BLaER1 (cell line): ENCODE results near the gene ZNF516.

Experiments
- H3K27ac ChIP-seq: shearing (Covaris generic); formaldehyde crosslinking; 2 replicates; pipeline ENCODE4 v1.8.1; 2022
- H3K27me3 ChIP-seq: shearing (Covaris generic); formaldehyde crosslinking; 2 replicates; pipeline ENCODE4 v1.8.1; 2022
- H3K36me3 ChIP-seq: shearing (Covaris generic); formaldehyde crosslinking; 2 replicates; pipeline ENCODE4 v1.8.1; 2022
- H3K4me1 ChIP-seq: shearing (Covaris generic); formaldehyde crosslinking; 2 replicates; pipeline ENCODE4 v1.8.1; 2022
- H3K4me2 ChIP-seq: shearing (Covaris generic); formaldehyde crosslinking; 2 replicates; pipeline ENCODE4 v1.8.1; 2022
- H3K4me3 ChIP-seq: shearing (Covaris generic); formaldehyde crosslinking; 2 replicates; pipeline ENCODE4 v1.8.1; 2022
- H3K9ac ChIP-seq: shearing (Covaris generic); formaldehyde crosslinking; 2 replicates; pipeline ENCODE4 v1.8.1; 2022
- H3K9me3 ChIP-seq: shearing (Covaris generic); formaldehyde crosslinking; 2 replicates; pipeline ENCODE4 v1.8.1; 2022
- H4K20me1 ChIP-seq: shearing (Covaris generic); formaldehyde crosslinking; 2 replicates; pipeline ENCODE4 v1.8.1; 2022
- Cebpa-rat ChIP-seq: shearing (Covaris generic); IDR thresholded peaks from 2 replicates; pipeline ENCODE4 v1.8.1; 2022

ZNF516 gene

GRCh38 chr18:76404345-76404831 is 90.7 kb downstream of the ZNF516 start:
- H3K9ac ChIP-seq, result no peak overlapping the region
- no peak for TF ChIP-seq Cebpa-rat
- H3K27ac ChIP-seq, result no peak overlapping the region
- H3K36me3 ChIP-seq, result peaks cover 68% of the 10 kb centered on the region
- peaks cover under 1% of the 10 kb centered on the region for H3K9me3 ChIP-seq
- no peaks in the 10 kb centered on the region for H3K27me3 ChIP-seq
- H4K20me1 ChIP-seq, result peaks cover 100% of the 10 kb centered on the region
- peaks cover 9% of the 10 kb centered on the region for H3K4me1 ChIP-seq
- no peak overlapping the region for H3K4me3 ChIP-seq
- no peak overlapping the region for H3K4me2 ChIP-seq

- TF ChIP-seq Cebpa-rat, result no peak
- H3K9ac ChIP-seq, result no peak overlapping the region
- no peaks in the 10 kb centered on the region for H3K27me3 ChIP-seq
- no peak overlapping the region for H3K4me2 ChIP-seq
- no peak overlapping the region for H3K27ac ChIP-seq
- H3K4me1 ChIP-seq, result peaks cover 13% of the 10 kb centered on the region
- peaks cover 52% of the 10 kb centered on the region for H3K36me3 ChIP-seq
- no peaks in the 10 kb centered on the region for H3K9me3 ChIP-seq
- H4K20me1 ChIP-seq, result peaks cover 100% of the 10 kb centered on the region
- H3K4me3 ChIP-seq, result no peak overlapping the region
Measured at GRCh38 chr18:76402026-76402990, 92.7 kb downstream of the ZNF516 start.

- no peak overlapping the region for H3K9ac ChIP-seq
- H3K36me3 ChIP-seq, result peaks cover 48% of the 10 kb centered on the region
- peaks cover 100% of the 10 kb centered on the region for H4K20me1 ChIP-seq
- no peaks in the 10 kb centered on the region for H3K9me3 ChIP-seq
- H3K4me2 ChIP-seq, result no peak overlapping the region
- no peaks in the 10 kb centered on the region for H3K27me3 ChIP-seq
- no peak overlapping the region for H3K27ac ChIP-seq
- peaks cover 21% of the 10 kb centered on the region for H3K4me1 ChIP-seq
- no peak overlapping the region for H3K4me3 ChIP-seq
- no peak for TF ChIP-seq Cebpa-rat
Measured at GRCh38 chr18:76401498-76401897, 93.5 kb downstream of the ZNF516 start.

GRCh38 chr18:76399613-76400391 is 95.2 kb downstream of the ZNF516 start:
- Histone ChIP-seq H3K9ac (no peak overlapping the region), H3K36me3 (peaks cover 48% of the 10 kb centered on the region), H3K4me2 (no peak overlapping the region), H3K4me1 (peaks cover 24% of the 10 kb centered on the region), H4K20me1 (peaks cover 100% of the 10 kb centered on the region), H3K27ac (no peak overlapping the region), H3K27me3 (no peaks in the 10 kb centered on the region), H3K9me3 (no peaks in the 10 kb centered on the region), H3K4me3 (no peak overlapping the region)
- no peak for TF ChIP-seq Cebpa-rat

- H3K4me1 ChIP-seq, result peaks cover 24% of the 10 kb centered on the region
- TF ChIP-seq Cebpa-rat, result no peak
- H3K9ac ChIP-seq, result no peak overlapping the region
- peaks cover 93% of the 10 kb centered on the region for H4K20me1 ChIP-seq
- no peaks in the 10 kb centered on the region for H3K27me3 ChIP-seq
- no peak overlapping the region for H3K4me2 ChIP-seq
- H3K4me3 ChIP-seq, result no peak overlapping the region
- no peak overlapping the region for H3K27ac ChIP-seq
- H3K36me3 ChIP-seq, result peaks cover 41% of the 10 kb centered on the region
- H3K9me3 ChIP-seq, result no peaks in the 10 kb centered on the region
Measured at GRCh38 chr18:76398896-76399612, 96.0 kb downstream of the ZNF516 start.

GRCh38 chr18:76398295-76398694 is 96.7 kb downstream of the ZNF516 start:
- Histone ChIP-seq H3K9ac (no peak overlapping the region), H3K4me2 (no peak overlapping the region), H3K4me1 (peaks cover 24% of the 10 kb centered on the region), H3K9me3 (no peaks in the 10 kb centered on the region), H4K20me1 (peaks cover 85% of the 10 kb centered on the region), H3K36me3 (peaks cover 35% of the 10 kb centered on the region), H3K27me3 (no peaks in the 10 kb centered on the region), H3K4me3 (no peak overlapping the region), H3K27ac (no peak overlapping the region)
- no peak for TF ChIP-seq Cebpa-rat

GRCh38 chr18:76397631-76398030 is 97.4 kb downstream of the ZNF516 start:
- Histone ChIP-seq H3K9ac (peak overlapping the region; percentile 2; the same call in 1 of the 2 replicates), H3K36me3 (peaks cover 29% of the 10 kb centered on the region), H3K4me3 (no peak overlapping the region), H3K9me3 (no peaks in the 10 kb centered on the region), H3K4me1 (peaks cover 24% of the 10 kb centered on the region), H4K20me1 (peaks cover 79% of the 10 kb centered on the region), H3K27ac (no peak overlapping the region), H3K4me2 (no peak overlapping the region), H3K27me3 (no peaks in the 10 kb centered on the region)
- no peak for TF ChIP-seq Cebpa-rat

GRCh38 chr18:76396792-76397191 is 98.2 kb downstream of the ZNF516 start:
- Histone ChIP-seq H3K4me3 (no peak overlapping the region), H3K4me2 (peak overlapping the region; percentile 55), H3K9ac (no peak overlapping the region), H3K9me3 (no peaks in the 10 kb centered on the region), H3K36me3 (peaks cover 26% of the 10 kb centered on the region), H4K20me1 (peaks cover 79% of the 10 kb centered on the region), H3K27ac (no peak overlapping the region), H3K4me1 (peaks cover 24% of the 10 kb centered on the region), H3K27me3 (no peaks in the 10 kb centered on the region)
- TF ChIP-seq Cebpa-rat, result no peak

GRCh38 chr18:76395609-76396008 is 99.4 kb downstream of the ZNF516 start:
- no peaks in the 10 kb centered on the region for H3K9me3 ChIP-seq
- H3K27ac ChIP-seq, result no peak overlapping the region
- peaks cover 79% of the 10 kb centered on the region for H4K20me1 ChIP-seq
- H3K9ac ChIP-seq, result no peak overlapping the region
- H3K4me1 ChIP-seq, result peaks cover 18% of the 10 kb centered on the region
- no peak for TF ChIP-seq Cebpa-rat
- H3K4me2 ChIP-seq, result no peak overlapping the region
- H3K27me3 ChIP-seq, result no peaks in the 10 kb centered on the region
- H3K36me3 ChIP-seq, result peaks cover 37% of the 10 kb centered on the region
- H3K4me3 ChIP-seq, result no peak overlapping the region
